ENCODE results near the gene PIP5K1C.

- TF ChIP-seq HOXA7 (CRISPR knock-in tag; IDR thresholded peaks at IDR 0.05) (no peak), CTCF (IDR thresholded peaks at IDR 0.05) (no peak), KDM1A (IDR thresholded peaks at IDR 0.05; ENCODE audit: low read depth) (no peak), RAD21 (conservative IDR thresholded peaks at IDR 0.05 in 1 of 2, IDR thresholded peaks at IDR 0.05 in 1 of 2) (no peak), REST (IDR thresholded peaks at IDR 0.05) (no peak), EP300 (IDR thresholded peaks at IDR 0.05) (no peak), POLR2A (IDR thresholded peaks at IDR 0.05; ENCODE audit: low read length) (no peak), MAZ (IDR thresholded peaks at IDR 0.05; ENCODE audit: borderline replicate concordance, low read depth, low read length) (no peak)
- TF ChIP-seq, protein P1, sequence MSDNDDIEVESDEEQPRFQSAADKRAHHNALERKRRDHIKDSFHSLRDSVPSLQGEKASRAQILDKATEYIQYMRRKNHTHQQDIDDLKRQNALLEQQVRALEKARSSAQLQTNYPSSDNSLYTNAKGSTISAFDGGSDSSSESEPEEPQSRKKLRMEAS (IDR thresholded peaks at IDR 0.05), result no peak
- TF ChIP-seq, protein P2, sequence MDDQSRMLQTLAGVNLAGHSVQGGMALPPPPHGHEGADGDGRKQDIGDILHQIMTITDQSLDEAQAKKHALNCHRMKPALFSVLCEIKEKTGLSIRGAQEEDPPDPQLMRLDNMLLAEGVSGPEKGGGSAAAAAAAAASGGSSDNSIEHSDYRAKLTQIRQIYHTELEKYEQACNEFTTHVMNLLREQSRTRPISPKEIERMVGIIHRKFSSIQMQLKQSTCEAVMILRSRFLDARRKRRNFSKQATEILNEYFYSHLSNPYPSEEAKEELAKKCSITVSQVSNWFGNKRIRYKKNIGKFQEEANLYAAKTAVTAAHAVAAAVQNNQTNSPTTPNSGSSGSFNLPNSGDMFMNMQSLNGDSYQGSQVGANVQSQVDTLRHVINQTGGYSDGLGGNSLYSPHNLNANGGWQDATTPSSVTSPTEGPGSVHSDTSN (IDR thresholded peaks at IDR 0.05), result no peak
These were observed 3.6 kb downstream of the PIP5K1C start for GRCh38 chr19:3696660-3696995.

All from A549 (cell line).